ENCODE results near the gene CNOT3.

CNOT3 gene

GRCh38 chr19:54128796-54129616, 8.6 kb upstream of the CNOT3 start:
- ATAC-seq (ENCODE audit: low read depth) (no peak), DNase-seq (ENCODE audit: low spot score) (no peak)
- H3K27ac ChIP-seq (ENCODE audit: poor library complexity, severe bottlenecking) = no peak overlapping the region
- peaks cover 31% of the 10 kb centered on the region for H3K36me3 ChIP-seq (ENCODE audit: low read depth)
- no peak overlapping the region for H3K4me3 ChIP-seq (ENCODE audit: severe bottlenecking)
- H3K9me3 ChIP-seq (ENCODE audit: severe bottlenecking) = no peaks in the 10 kb centered on the region
- H3K27me3 ChIP-seq (ENCODE audit: insufficient read depth, poor library complexity, severe bottlenecking) = no peaks in the 10 kb centered on the region
- no peaks in the 10 kb centered on the region for H3K4me1 ChIP-seq (ENCODE audit: insufficient read depth, poor library complexity, severe bottlenecking)
- TF ChIP-seq, protein P1, sequence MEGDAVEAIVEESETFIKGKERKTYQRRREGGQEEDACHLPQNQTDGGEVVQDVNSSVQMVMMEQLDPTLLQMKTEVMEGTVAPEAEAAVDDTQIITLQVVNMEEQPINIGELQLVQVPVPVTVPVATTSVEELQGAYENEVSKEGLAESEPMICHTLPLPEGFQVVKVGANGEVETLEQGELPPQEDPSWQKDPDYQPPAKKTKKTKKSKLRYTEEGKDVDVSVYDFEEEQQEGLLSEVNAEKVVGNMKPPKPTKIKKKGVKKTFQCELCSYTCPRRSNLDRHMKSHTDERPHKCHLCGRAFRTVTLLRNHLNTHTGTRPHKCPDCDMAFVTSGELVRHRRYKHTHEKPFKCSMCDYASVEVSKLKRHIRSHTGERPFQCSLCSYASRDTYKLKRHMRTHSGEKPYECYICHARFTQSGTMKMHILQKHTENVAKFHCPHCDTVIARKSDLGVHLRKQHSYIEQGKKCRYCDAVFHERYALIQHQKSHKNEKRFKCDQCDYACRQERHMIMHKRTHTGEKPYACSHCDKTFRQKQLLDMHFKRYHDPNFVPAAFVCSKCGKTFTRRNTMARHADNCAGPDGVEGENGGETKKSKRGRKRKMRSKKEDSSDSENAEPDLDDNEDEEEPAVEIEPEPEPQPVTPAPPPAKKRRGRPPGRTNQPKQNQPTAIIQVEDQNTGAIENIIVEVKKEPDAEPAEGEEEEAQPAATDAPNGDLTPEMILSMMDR (IDR thresholded peaks at IDR 0.05; ENCODE audit: poor library complexity, severe bottlenecking) = no peak

DNA sequence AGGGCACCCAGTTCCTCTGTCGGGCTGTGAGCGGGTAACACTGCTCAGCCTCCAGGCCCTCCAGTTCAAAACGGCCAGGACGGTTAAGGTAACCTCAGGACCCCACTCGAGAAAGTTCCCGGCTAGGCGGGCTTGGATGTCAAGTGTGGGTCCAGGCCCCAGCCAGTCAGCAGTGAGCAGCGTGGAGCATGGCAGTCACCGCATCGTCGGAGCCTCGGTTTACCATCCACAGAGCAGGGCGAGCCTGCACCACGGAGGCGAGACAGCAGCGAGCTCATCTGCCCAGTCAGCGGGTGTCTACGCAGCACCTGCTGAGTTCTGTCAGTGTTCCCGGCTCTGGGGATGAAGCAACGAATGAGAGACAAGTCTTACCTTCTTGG, 8.0 kb upstream of the CNOT3 start:
- no peaks in the 10 kb centered on the region for H3K27me3 ChIP-seq (ENCODE audit: insufficient read depth, poor library complexity, severe bottlenecking)
- no peak overlapping the region for H3K27ac ChIP-seq (ENCODE audit: poor library complexity, severe bottlenecking)
- no peak for ATAC-seq (ENCODE audit: low read depth)
- no peaks in the 10 kb centered on the region for H3K4me1 ChIP-seq (ENCODE audit: insufficient read depth, poor library complexity, severe bottlenecking)
- no peak overlapping the region for H3K4me3 ChIP-seq (ENCODE audit: severe bottlenecking)
- H3K9me3 ChIP-seq (ENCODE audit: severe bottlenecking) = no peaks in the 10 kb centered on the region
- H3K36me3 ChIP-seq (ENCODE audit: low read depth) = peaks cover 25% of the 10 kb centered on the region
- DNase-seq (ENCODE audit: low spot score) = no peak
- TF ChIP-seq, protein P1 (IDR thresholded peaks at IDR 0.05; ENCODE audit: poor library complexity, severe bottlenecking) = no peak

DNA sequence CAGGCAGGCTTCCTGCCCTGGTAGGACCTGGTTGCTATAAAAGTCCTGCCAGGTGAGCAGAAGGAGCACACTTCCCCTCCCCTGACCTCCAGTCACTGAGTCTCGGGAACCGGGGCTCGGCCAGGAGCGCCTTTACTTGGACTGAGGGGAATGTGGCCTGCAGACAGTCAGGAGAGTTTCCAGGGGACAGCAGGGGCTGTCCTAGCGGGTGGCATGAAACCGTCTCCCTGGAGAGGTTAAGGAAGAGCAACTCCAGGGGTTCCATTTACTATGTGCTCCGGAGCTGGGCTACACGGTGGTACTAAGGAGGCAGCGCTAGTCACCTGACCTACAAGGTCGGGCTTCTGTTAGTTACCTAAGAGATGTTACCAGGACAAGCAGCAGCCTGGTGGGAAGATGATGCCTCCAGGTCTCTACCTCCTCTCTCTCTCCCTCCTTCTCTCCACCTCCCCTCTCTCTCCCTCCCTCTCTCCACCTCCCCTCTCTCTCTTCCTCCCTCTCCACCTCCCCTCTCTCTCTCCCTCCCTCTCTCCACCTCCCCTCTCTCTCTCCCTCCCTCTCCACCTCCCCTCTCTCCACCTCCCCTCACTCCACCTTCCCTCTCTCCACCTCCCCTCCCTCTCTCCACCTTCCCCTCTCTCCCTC, 4.1 kb upstream of the CNOT3 start:
- H3K9me3 ChIP-seq (ENCODE audit: severe bottlenecking) = no peaks in the 10 kb centered on the region
- no peak overlapping the region for H3K4me3 ChIP-seq (ENCODE audit: severe bottlenecking)
- H3K36me3 ChIP-seq (ENCODE audit: low read depth) = peaks cover 7% of the 10 kb centered on the region
- DNase-seq (ENCODE audit: low spot score) = no peak
- no peaks in the 10 kb centered on the region for H3K27me3 ChIP-seq (ENCODE audit: insufficient read depth, poor library complexity, severe bottlenecking)
- TF ChIP-seq, protein P1 (IDR thresholded peaks at IDR 0.05; ENCODE audit: poor library complexity, severe bottlenecking) = no peak
- no peak overlapping the region for H3K27ac ChIP-seq (ENCODE audit: poor library complexity, severe bottlenecking)
- no peak for ATAC-seq (ENCODE audit: low read depth)
- H3K4me1 ChIP-seq (ENCODE audit: insufficient read depth, poor library complexity, severe bottlenecking) = no peaks in the 10 kb centered on the region

GRCh38 chr19:54133957-54134590, 3.5 kb upstream of the CNOT3 start:
- TF ChIP-seq, protein P1 (IDR thresholded peaks at IDR 0.05; ENCODE audit: poor library complexity, severe bottlenecking) = no peak
- no peak for ATAC-seq (ENCODE audit: low read depth)
- no peak overlapping the region for H3K4me3 ChIP-seq (ENCODE audit: severe bottlenecking)

More at GRCh38 chr19:54133957-54134590, 3.5 kb upstream of the CNOT3 start:
- Histone ChIP-seq H3K36me3 (ENCODE audit: low read depth) (peaks cover 4% of the 10 kb centered on the region), H3K9me3 (ENCODE audit: severe bottlenecking) (no peaks in the 10 kb centered on the region), H3K27ac (ENCODE audit: poor library complexity, severe bottlenecking) (peak overlapping the region; percentile 42), H3K27me3 (ENCODE audit: insufficient read depth, poor library complexity, severe bottlenecking) (no peaks in the 10 kb centered on the region), H3K4me1 (ENCODE audit: insufficient read depth, poor library complexity, severe bottlenecking) (peaks cover 3% of the 10 kb centered on the region)
- no peak for DNase-seq (ENCODE audit: low spot score)
